LNCaP clone FGC (cell line): Measurements from ENCODE around the gene SLCO3A1.

Experiments
- DNase-seq: peaks from one replicate; pipeline ENCODE4 v3.0.0-alpha.2; 2011; ENCODE audit warnings: low read depth
- H3K4me3 ChIP-seq: 2 replicates; pipeline ENCODE4 v1.5.1; 2011; ENCODE audit warnings: mild to moderate bottlenecking, low read depth, low read length, control low read depth
- CTCF ChIP-seq: IDR thresholded peaks from 2 replicates; pipeline ENCODE4 v1.5.1; 2012; ENCODE audit warnings: mild to moderate bottlenecking; ENCODE audit not compliant: control insufficient read depth, insufficient read depth; ENCODE audit errors: extremely low read depth

The SLCO3A1 gene

DNA sequence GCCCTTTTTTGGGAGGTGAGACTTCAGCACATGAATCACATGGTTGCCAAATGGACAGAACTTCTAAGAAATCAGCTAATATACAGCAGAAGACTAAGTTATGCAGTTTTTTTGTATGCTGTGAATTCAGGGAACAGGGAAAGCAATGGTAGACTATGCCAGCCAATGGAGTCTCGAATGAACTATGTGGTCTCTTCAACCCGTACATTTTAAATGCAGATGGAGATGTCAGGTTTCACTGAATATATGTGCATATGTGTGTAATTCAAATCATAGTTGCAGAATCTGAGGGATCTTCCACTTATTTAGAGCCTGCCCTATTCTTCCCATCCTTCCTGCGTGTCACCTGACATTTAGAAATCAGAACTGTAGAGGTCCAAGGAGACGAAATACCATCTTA lies 187.9 kb downstream of the SLCO3A1 start:
- no peak for DNase-seq
- H3K4me3 ChIP-seq = no peak overlapping the region
- no peak for TF ChIP-seq CTCF

DNA sequence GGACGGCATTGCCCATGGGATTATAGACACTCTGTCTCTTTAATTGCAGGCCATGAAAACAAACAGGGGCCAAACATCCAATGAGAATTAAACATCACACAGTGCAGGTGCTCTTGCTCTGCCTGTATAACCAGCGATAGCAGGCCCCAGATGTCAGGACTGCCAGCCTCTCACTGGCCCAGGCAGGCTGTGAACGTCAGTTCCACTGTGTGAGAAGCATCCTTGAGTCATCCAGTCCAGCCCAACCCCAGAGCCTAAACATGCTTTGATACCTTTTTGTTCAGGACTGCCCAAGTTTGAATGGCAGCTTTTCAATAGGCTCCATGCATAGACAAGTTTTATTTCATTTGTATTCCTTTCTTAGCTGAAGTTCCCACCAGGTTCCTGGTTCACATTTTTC lies 189.8 kb downstream of the SLCO3A1 start:
- no peak overlapping the region for H3K4me3 ChIP-seq
- DNase-seq = no peak
- no peak for TF ChIP-seq CTCF

DNA sequence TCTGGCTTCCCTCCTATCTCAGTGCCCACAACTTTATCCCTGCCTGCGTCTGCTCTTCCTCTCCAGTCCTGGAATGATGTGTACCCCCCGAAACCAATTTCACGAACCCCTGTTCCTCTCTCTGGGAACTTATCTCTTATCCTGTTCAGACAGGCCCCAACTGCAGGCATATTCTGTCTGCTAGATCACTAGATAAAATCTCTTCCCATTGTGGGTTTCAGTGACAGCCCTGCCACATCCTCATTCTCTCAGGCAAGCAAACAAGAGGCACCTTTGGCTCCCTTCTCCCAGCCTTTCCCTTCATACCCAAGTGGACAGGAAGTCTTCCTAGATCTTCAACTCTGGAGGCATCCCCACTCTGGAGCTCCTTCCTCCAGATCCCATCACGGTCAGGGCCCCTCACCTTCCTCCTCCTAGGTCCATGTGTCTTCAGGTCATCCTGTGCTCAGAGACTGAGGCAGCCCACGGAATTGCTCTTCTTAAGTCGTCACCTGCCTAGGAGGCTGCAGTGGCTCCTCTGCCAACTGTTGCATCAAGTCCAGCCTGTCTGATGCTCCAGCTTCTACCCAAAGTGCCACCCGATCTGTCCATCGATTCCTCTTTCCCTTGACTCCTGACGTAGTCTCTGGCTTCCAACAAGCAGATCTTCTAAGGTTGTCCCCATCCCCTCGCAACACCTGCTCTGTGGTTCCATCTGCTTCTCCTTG lies 190.8 kb downstream of the SLCO3A1 start:
- no peak overlapping the region for H3K4me3 ChIP-seq
- TF ChIP-seq CTCF = no peak
- DNase-seq = no peak

GRCh38 chr15:92047900-92048299 lies 194.4 kb downstream of the SLCO3A1 start:
- DNase-seq = no peak
- no peak overlapping the region for H3K4me3 ChIP-seq
- TF ChIP-seq CTCF = no peak

DNA sequence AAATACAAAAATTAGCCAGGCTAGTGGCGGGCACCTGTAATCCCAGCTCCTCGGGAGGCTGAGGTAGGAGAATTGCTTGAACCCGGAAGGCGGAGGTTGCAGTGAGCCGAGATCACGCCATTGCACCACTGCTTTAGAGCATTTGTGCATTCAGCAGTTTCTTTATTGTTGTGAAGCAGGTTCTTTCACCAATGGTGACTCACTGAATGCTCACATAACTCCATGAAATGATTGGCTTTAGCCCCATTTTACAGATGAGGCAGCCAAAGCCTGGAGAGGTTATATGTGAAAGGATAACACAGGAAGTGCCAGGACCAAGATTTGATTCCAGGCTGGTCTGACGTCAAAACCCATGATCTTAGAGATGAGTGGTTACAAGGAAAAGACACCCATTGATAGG lies 195.2 kb downstream of the SLCO3A1 start:
- no peak for TF ChIP-seq CTCF

DNA sequence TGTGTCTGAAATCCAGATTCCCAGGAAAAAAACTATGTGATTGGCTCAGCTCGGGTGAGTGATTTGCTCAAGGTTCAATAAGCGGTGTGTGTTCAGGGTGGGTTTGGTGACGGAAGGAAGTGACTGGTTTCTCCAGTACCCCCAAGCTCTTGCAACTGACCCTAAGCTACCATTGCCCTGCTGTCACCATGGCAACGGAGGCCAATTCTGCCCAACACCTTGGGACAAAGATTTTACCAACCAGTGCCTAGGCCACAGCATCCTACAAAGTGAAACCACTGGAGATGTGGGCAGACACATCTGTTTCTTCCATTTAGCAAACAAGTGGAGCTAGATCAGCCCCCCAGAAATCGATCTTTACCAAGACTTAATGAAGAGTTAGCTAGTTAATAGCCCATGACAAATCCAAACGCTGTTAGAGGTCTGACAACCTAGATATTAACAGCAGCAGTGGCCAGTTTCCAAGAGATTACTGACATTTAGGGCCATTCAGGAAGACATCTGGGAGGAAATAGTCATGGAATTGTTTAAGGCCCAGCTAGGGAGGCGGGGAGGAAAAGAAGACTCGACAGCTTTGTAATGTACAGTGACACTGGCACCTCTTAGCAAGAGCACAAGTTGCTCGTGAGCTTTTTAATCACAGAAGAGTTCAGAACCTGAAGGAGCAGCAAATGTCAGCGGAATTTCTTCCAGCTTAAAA lies 195.9 kb downstream of the SLCO3A1 start:
- H3K4me3 ChIP-seq = no peak overlapping the region
- no peak for DNase-seq
- TF ChIP-seq CTCF = no peak

More for the DNA sequence above, 195.2 kb downstream of the SLCO3A1 start:
- H3K4me3 ChIP-seq = no peak overlapping the region
- no peak for DNase-seq
